Uterus (tissue), 4 donors: ENCODE data around the gene ATP9B. TPM values are rescaled to one million over a fixed set of nuclear protein-coding genes. Genes with fewer than 3 reads are reported as not detected.

Source experiments
- DNase-seq, 2 donors: peaks; one replicate each; pipeline ENCODE4 v3.0.0-alpha.2; 2019 to 2020
- H3K27ac ChIP-seq, 2 donors: fragments of 200-600 bp; sonication (generic); 1 replicate in 1 of 2; 2 replicates in 1 of 2; pipeline ENCODE4 v1.5.1; 2016 to 2018
- H3K27me3 ChIP-seq, 2 donors: fragments of 200-600 bp; sonication (generic); one replicate each; pipeline ENCODE4 v1.5.1; 2018 to 2019; ENCODE audit warnings: control low read depth in 1 of 2
- H3K36me3 ChIP-seq, 2 donors: fragments of 200-600 bp; sonication (generic); one replicate each; pipeline ENCODE4 v1.5.1; 2019; ENCODE audit warnings: control low read depth in 1 of 2
- H3K4me1 ChIP-seq, 2 donors: fragments of 200-600 bp; sonication (generic); one replicate each; pipeline ENCODE4 v1.5.1; 2018 to 2019; ENCODE audit warnings: control low read depth in 1 of 2
- H3K4me3 ChIP-seq, 2 donors: fragments of 200-600 bp; sonication (generic); 1 replicate in 1 of 2; 2 replicates in 1 of 2; pipeline ENCODE4 v1.5.1; 2018 to 2019; ENCODE audit warnings: mild to moderate bottlenecking in 1 of 2
- H3K9me3 ChIP-seq, 2 donors: fragments of 200-600 bp; sonication (generic); one replicate each; pipeline ENCODE4 v1.5.1; 2019; ENCODE audit warnings: control low read depth in 1 of 2
- CTCF ChIP-seq, 4 experiments: fragments of 200-600 bp in 2 of 4; fragments of 450-650 bp in 2 of 4; sonication (generic) in 2 of 4; IDR thresholded peaks; one replicate each; pipeline ENCODE4 v1.5.1; 2016 to 2019; ENCODE audit warnings: antibody characterized with exemption in 4 of 4, mild to moderate bottlenecking in 2 of 4, moderate library complexity in 1 of 4
- POLR2A ChIP-seq, 2 donors: fragments of 450-650 bp; IDR thresholded peaks; one replicate each; pipeline ENCODE4 v1.6.1; 2016; ENCODE audit warnings: antibody characterized with exemption in 2 of 2, mild to moderate bottlenecking in 1 of 2, moderate library complexity in 1 of 2
- intact Hi-C: fragments of 100-400 bp; cut with DNase I; formaldehyde crosslinking; loops from one replicate; pipeline ENCODE4 v1.15.1; 2023; ENCODE audit warnings: low total_unique reads
- total RNA-seq, 4 donors: library from RNA; depleted of rRNA in 3 of 4; stranded (reverse); fragments of >200 nt in 3 of 4; gene quantifications; one replicate each; pipeline versions ENCODE4 v1.1.0 to v1.2.4, GENCODE V29; 2014 to 2023
- donor health status: DM: yes; HTN: yes; CAD: no.

The ATP9B gene
- total RNA-seq, 4 donors from 2014 or later = 18.2 to 111 (median 70.3) TPM

DNA sequence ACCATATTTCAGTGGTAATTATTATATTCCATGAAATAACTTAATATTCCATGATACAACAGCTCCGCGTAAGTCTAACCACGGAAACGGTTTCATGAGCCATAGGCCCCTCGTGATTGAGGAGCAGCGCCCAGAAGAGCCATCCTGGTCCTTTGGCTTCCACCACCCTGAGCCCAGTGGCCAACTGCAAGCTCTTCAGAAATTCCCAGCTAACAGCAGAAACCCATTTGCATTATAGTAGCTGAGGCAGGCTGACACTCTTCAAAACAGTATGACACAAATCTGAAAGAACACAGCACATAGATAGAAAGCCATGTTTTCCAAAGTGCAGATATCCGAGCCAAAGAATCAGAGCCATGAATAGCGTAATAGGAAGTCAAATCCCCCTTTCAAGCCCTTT, 205.6 kb downstream of the ATP9B start:
- H3K27ac ChIP-seq = no peak overlapping the region
- intact Hi-C loops = no loop called here
- no peaks in the 10 kb centered on the region for H3K36me3 ChIP-seq
- TF ChIP-seq POLR2A (IDR thresholded peaks at IDR 0.05) (no peak), CTCF (IDR thresholded peaks at IDR 0.05) (no peak)
- no peaks in the 10 kb centered on the region for H3K27me3 ChIP-seq
- no peaks in the 10 kb centered on the region for H3K4me1 ChIP-seq
- no peak for DNase-seq
- no peak overlapping the region for H3K4me3 ChIP-seq
- no peaks in the 10 kb centered on the region for H3K9me3 ChIP-seq

GRCh38 chr18:79275461-79275860, 206.3 kb downstream of the ATP9B start:
- Histone ChIP-seq H3K27ac (no peak overlapping the region), H3K27me3 (no peaks in the 10 kb centered on the region), H3K4me1 (no peaks in the 10 kb centered on the region), H3K9me3 (no peaks in the 10 kb centered on the region), H3K4me3 (no peak overlapping the region), H3K36me3 (no peaks in the 10 kb centered on the region)
- no peak for DNase-seq
- intact Hi-C loops = no loop called here
- TF ChIP-seq POLR2A (IDR thresholded peaks at IDR 0.05) (no peak), CTCF (IDR thresholded peaks at IDR 0.05) (no peak)

GRCh38 chr18:79275992-79276391, 206.8 kb downstream of the ATP9B start:
- H3K27me3 ChIP-seq = no peaks in the 10 kb centered on the region
- H3K4me3 ChIP-seq = no peak overlapping the region
- H3K4me1 ChIP-seq = no peaks in the 10 kb centered on the region
- no peak for DNase-seq
- intact Hi-C loops = no loop called here
- no peaks in the 10 kb centered on the region for H3K36me3 ChIP-seq
- H3K9me3 ChIP-seq = no peaks in the 10 kb centered on the region
- H3K27ac ChIP-seq = no peak overlapping the region
- TF ChIP-seq POLR2A (IDR thresholded peaks at IDR 0.05) (no peak), CTCF (IDR thresholded peaks at IDR 0.05) (no peak)

DNA sequence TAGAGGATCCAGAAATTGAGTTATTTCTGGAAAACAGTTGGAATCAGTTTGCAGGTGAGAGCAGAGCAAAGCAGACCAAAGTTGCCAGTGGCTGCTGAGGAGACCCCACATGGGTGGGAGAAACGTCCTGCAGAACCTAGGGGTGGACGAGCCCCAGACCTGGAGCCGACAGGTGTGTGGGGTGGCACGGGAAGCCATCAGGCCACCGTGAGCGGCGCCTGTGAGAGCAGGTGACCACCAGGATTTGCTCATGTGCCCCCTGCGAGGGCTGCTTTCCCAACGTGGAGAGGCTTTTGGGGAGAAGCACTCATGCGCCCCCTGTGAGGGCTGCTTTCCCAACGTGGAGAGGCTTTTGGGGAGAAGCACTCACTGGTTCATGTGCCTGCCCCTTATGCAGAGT, 209.7 kb downstream of the ATP9B start:
- no peaks in the 10 kb centered on the region for H3K27me3 ChIP-seq
- DNase-seq = no peak
- no peak overlapping the region for H3K4me3 ChIP-seq
- intact Hi-C loops = no loop called here
- H3K36me3 ChIP-seq = no peaks in the 10 kb centered on the region
- no peaks in the 10 kb centered on the region for H3K4me1 ChIP-seq
- H3K9me3 ChIP-seq = no peaks in the 10 kb centered on the region
- no peak for TF ChIP-seq POLR2A (IDR thresholded peaks at IDR 0.05)
- TF ChIP-seq CTCF (IDR thresholded peaks at IDR 0.05) = no peak
- H3K27ac ChIP-seq = no peak overlapping the region

- Histone ChIP-seq H3K4me3 (no peak overlapping the region), H3K4me1 (no peaks in the 10 kb centered on the region), H3K27me3 (no peaks in the 10 kb centered on the region), H3K36me3 (no peaks in the 10 kb centered on the region), H3K27ac (no peak overlapping the region), H3K9me3 (no peaks in the 10 kb centered on the region)
- intact Hi-C loops = no loop called here
- no peak for DNase-seq
- TF ChIP-seq POLR2A (IDR thresholded peaks at IDR 0.05) = no peak
- no peak for TF ChIP-seq CTCF (IDR thresholded peaks at IDR 0.05)
Measured at GRCh38 chr18:79283131-79283810, 214.1 kb downstream of the ATP9B start.
